ENCODE results near the gene RPS13. TPM values are rescaled to one million over a fixed set of nuclear protein-coding genes. Genes with fewer than 3 reads are reported as not detected.
"Not testable (repeated sequence)": the region's sequence is repeated elsewhere in the genome, so short reads cannot be mapped to it uniquely, and the experiment has no call there.

The RPS13 gene
- total and polyA plus RNA-seq, 8 donors = 748 to 1,690 (median 1,536) TPM

- H3K36me3 ChIP-seq = peaks cover 0 to 89% of the 10 kb centered on the region in 2 donors
These were observed 39.8 kb upstream of the RPS13 start for GRCh38 chr11:17117262-17117661.

GRCh38 chr11:17116117-17116516, 38.6 kb upstream of the RPS13 start:
- intact Hi-C loops (cut with DNase I) = no loop called here
- ATAC-seq = no peak

More at GRCh38 chr11:17117262-17117661, 39.8 kb upstream of the RPS13 start:
- Histone ChIP-seq H3K27me3 (no peaks in the 10 kb centered on the region), H3K4me1 (no peaks in the 10 kb centered on the region), H3K27ac (no peak overlapping the region), H3K9me3 (no peaks in the 10 kb centered on the region), H3K4me3 (no peak overlapping the region)
- no peak for DNase-seq
- ATAC-seq = no peak
- intact Hi-C loops (cut with DNase I) = no loop called here
- TF ChIP-seq CTCF (IDR thresholded peaks at IDR 0.05) = no peak

GRCh38 chr11:17107745-17108144, 30.3 kb upstream of the RPS13 start:
- H3K27ac ChIP-seq; H3K4me1 ChIP-seq; ATAC-seq; intact Hi-C loops (cut with DNase I); H3K4me3 ChIP-seq; H3K27me3 ChIP-seq; H3K9me3 ChIP-seq; DNase-seq: not testable (repeated sequence)
- H3K36me3 ChIP-seq = peaks cover 0 to 96% of the 10 kb centered on the region in 2 donors

More at GRCh38 chr11:17116117-17116516, 38.6 kb upstream of the RPS13 start:
- Histone ChIP-seq H3K27me3 (no peaks in the 10 kb centered on the region), H3K36me3 (peaks cover 0 to 92% of the 10 kb centered on the region in 2 donors), H3K27ac (no peak overlapping the region), H3K9me3 (no peaks in the 10 kb centered on the region), H3K4me1 (no peaks in the 10 kb centered on the region), H3K4me3 (no peak overlapping the region)
- DNase-seq = no peak
- TF ChIP-seq CTCF (IDR thresholded peaks at IDR 0.05) = no peak

- H3K4me1 ChIP-seq; H3K4me3 ChIP-seq; intact Hi-C loops (cut with DNase I); H3K27me3 ChIP-seq; H3K9me3 ChIP-seq; ATAC-seq; H3K27ac ChIP-seq; DNase-seq: not testable (repeated sequence)
- peaks cover 0 to 96% of the 10 kb centered on the region in 2 donors for H3K36me3 ChIP-seq
These were observed 28.1 kb upstream of the RPS13 start for GRCh38 chr11:17105404-17106040.

GRCh38 chr11:17102462-17102861, 25.0 kb upstream of the RPS13 start:
- H3K27me3 ChIP-seq = no peaks in the 10 kb centered on the region
- DNase-seq (no peak), ATAC-seq (no peak)
- no peaks in the 10 kb centered on the region for H3K4me1 ChIP-seq
- TF ChIP-seq CTCF (IDR thresholded peaks at IDR 0.05) = no peak
- no peak overlapping the region for H3K4me3 ChIP-seq
- no peaks in the 10 kb centered on the region for H3K9me3 ChIP-seq
- no peak overlapping the region for H3K27ac ChIP-seq
- intact Hi-C loops (cut with DNase I) = no loop called here
- H3K36me3 ChIP-seq = peaks cover 0 to 97% of the 10 kb centered on the region in 2 donors

- H3K9me3 ChIP-seq = no peaks in the 10 kb centered on the region
- peaks cover 0 to 96% of the 10 kb centered on the region in 2 donors for H3K36me3 ChIP-seq
- no peak overlapping the region for H3K4me3 ChIP-seq
- DNase-seq (no peak), ATAC-seq (peak; percentile 23)
- H3K27ac ChIP-seq = peak overlapping the region in 1 of 2 donors; percentile 48
- TF ChIP-seq CTCF (IDR thresholded peaks at IDR 0.05) = no peak
- intact Hi-C loops (cut with DNase I) = no loop called here
- H3K4me1 ChIP-seq = no peaks in the 10 kb centered on the region
- H3K27me3 ChIP-seq = no peaks in the 10 kb centered on the region
These were observed 21.2 kb upstream of the RPS13 start for GRCh38 chr11:17098658-17099057.
